ENCODE results near the gene CBLB. TPM values are rescaled to one million over a fixed set of nuclear protein-coding genes. Genes with fewer than 3 reads are reported as not detected.

Gene CBLB
- total and polyA plus RNA-seq, 8 donors: 30.7 to 49.3 (median 42.6) TPM

DNA sequence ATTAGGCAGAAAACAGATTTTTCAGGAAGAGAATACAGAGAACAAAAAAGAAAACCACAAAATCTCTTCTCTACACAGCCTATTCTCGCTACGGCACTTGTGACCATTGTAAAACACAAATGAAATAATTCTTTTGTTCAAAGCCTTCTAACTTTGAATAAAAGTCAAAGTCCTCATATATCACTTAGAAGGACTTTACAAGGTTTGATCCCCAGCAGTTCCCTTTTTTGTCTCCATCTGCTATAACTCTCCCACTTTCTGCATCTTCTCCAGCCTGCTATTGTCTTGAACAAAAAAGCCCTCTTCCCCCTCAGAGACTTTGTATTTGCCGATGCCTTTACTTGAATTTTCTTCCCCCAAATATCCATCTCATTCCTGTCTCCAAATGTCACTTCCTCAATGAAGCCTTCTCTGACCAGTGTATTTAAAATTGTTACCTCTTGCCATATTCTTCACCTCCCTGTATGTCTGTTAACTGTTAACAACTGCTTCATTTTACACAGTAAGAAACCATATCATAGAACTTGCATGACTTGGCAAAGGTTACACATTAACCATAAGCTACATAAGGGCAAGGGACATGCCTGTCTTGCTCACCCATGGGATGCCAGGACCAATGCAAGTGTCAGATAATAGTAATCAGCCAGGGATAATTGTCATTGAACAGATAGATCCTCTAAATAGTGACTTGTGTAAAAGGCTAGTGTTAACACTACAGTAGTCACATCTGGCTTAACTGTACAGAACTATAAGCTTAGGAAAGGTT is 122.4 kb downstream of the CBLB start:
- intact Hi-C loops (cut with DNase I): no loop called here
- peaks cover 0 to 15% of the 10 kb centered on the region in 2 donors for H3K36me3 ChIP-seq
- TF ChIP-seq, protein P1, sequence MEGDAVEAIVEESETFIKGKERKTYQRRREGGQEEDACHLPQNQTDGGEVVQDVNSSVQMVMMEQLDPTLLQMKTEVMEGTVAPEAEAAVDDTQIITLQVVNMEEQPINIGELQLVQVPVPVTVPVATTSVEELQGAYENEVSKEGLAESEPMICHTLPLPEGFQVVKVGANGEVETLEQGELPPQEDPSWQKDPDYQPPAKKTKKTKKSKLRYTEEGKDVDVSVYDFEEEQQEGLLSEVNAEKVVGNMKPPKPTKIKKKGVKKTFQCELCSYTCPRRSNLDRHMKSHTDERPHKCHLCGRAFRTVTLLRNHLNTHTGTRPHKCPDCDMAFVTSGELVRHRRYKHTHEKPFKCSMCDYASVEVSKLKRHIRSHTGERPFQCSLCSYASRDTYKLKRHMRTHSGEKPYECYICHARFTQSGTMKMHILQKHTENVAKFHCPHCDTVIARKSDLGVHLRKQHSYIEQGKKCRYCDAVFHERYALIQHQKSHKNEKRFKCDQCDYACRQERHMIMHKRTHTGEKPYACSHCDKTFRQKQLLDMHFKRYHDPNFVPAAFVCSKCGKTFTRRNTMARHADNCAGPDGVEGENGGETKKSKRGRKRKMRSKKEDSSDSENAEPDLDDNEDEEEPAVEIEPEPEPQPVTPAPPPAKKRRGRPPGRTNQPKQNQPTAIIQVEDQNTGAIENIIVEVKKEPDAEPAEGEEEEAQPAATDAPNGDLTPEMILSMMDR (IDR thresholded peaks at IDR 0.05): no peak
- H3K27me3 ChIP-seq: no peaks in the 10 kb centered on the region
- H3K4me1 ChIP-seq: peaks cover 0 to 14% of the 10 kb centered on the region in 2 donors
- peak overlapping the region in 1 of 2 donors; percentile 21 for H3K27ac ChIP-seq
- no peaks in the 10 kb centered on the region for H3K9me3 ChIP-seq
- H3K4me3 ChIP-seq: no peak overlapping the region
- ATAC-seq: no peak
- DNase-seq: no peak

DNA sequence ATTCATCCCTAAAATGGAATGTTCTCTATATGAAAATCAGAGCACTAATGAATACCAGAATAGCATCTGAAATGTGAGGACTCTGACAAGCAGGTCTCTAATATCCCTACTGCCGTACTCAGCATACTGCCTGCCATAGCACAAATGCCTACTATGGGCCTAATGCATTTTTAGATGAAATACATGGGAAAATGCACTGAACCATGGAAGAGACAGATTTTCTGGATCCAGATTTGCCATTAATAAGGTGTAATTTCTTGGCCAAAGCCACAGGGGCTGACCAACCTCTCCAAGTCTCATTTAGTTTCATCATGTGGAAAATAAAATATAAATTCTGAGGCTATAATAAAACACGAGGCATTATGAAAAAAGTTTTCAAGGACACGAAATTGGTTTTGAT is 123.8 kb downstream of the CBLB start:
- intact Hi-C loops (cut with DNase I): no loop called here
- DNase-seq (no peak), ATAC-seq (no peak)
- Histone ChIP-seq H3K27me3 (no peaks in the 10 kb centered on the region), H3K9me3 (no peaks in the 10 kb centered on the region), H3K27ac (no peak overlapping the region), H3K4me3 (no peak overlapping the region), H3K4me1 (peaks cover 0 to 14% of the 10 kb centered on the region in 2 donors), H3K36me3 (peaks cover 0 to 20% of the 10 kb centered on the region in 2 donors)
- TF ChIP-seq, protein P1 (IDR thresholded peaks at IDR 0.05): no peak

DNA sequence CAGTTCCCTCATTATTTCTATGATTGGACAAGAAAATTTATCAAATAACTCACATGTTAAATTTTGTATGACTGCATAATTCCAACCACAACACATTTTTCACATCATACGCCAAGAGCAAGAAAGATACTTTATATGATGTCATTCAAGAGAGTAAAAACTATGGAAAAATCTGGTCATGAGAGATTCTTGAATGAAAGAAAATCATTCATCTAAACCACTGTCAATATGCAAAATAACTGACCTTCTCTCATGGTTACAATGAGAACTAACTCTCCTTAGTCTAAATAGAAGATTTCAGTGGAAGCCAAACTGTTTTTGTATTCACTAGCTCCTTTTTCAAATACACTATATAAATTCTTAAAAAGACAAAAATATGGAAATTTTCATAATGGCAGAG is 124.6 kb downstream of the CBLB start:
- no peak overlapping the region for H3K27ac ChIP-seq
- intact Hi-C loops (cut with DNase I): no loop called here

DNA sequence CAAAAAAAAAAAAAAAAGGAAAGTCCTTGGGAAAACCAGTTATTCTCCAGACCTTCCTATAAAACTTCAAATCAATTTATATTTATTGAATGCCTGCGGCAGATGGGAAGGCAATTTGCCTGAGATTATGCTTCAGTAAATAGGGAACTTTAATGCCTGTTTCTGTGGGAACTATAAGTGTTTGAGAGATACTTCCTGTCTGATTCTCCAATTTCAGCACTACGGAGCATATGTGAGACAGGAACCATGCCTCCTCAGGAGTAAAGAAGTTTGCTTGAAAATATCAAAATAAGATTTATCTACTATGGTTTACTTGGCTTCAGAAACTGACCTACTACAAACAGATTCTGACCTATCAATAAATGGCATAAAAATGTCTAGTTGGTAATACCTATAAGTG is 135.5 kb downstream of the CBLB start:
- Histone ChIP-seq H3K27ac (no peak overlapping the region), H3K9me3 (no peaks in the 10 kb centered on the region), H3K36me3 (peaks cover 0 to 17% of the 10 kb centered on the region in 2 donors), H3K27me3 (no peaks in the 10 kb centered on the region), H3K4me1 (peaks cover 0 to 16% of the 10 kb centered on the region in 2 donors), H3K4me3 (no peak overlapping the region)
- ATAC-seq (no peak), DNase-seq (no peak)
- TF ChIP-seq, protein P1 (IDR thresholded peaks at IDR 0.05): no peak
- intact Hi-C loops (cut with DNase I): no loop called here

More for the DNA sequence above, 124.6 kb downstream of the CBLB start:
- H3K9me3 ChIP-seq: no peaks in the 10 kb centered on the region
- peaks cover 0 to 21% of the 10 kb centered on the region in 2 donors for H3K36me3 ChIP-seq
- no peak for DNase-seq
- no peak for ATAC-seq
- TF ChIP-seq, protein P1 (IDR thresholded peaks at IDR 0.05): no peak
- no peak overlapping the region for H3K4me3 ChIP-seq
- H3K4me1 ChIP-seq: peaks cover 0 to 12% of the 10 kb centered on the region in 2 donors
- H3K27me3 ChIP-seq: no peaks in the 10 kb centered on the region

DNA sequence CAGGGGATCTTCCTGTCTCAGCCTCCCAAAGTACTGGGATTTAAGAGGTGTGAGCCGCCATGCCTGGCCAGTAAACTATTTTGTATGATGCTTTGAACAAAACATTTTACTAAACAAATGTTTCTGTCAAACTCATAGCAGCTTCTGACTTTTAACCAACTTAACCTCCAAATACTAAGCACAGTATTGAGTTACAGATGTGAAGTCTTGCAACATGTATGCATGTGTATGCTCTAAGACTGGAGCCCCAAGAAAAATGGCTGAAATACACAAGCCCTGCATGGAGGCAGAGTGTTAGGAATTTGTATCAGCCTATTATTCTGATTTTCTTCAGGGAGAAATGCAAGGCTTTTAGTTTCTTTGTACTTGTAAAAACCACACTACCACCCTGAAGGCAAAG is 137.1 kb downstream of the CBLB start:
- peaks cover 0 to 34% of the 10 kb centered on the region in 2 donors for H3K36me3 ChIP-seq
- H3K4me1 ChIP-seq: peaks cover 0 to 16% of the 10 kb centered on the region in 2 donors
- TF ChIP-seq, protein P1 (IDR thresholded peaks at IDR 0.05): no peak
- H3K9me3 ChIP-seq: peaks cover 0 to 2% of the 10 kb centered on the region in 2 donors
- intact Hi-C loops (cut with DNase I): no loop called here
- H3K27me3 ChIP-seq: no peaks in the 10 kb centered on the region
- H3K27ac ChIP-seq: no peak overlapping the region
- no peak for DNase-seq
- ATAC-seq: no peak
- no peak overlapping the region for H3K4me3 ChIP-seq
